Measurements from ENCODE around the gene GRHL3. TPM values are rescaled to one million over a fixed set of nuclear protein-coding genes. Genes with fewer than 3 reads are reported as not detected.

Gene GRHL3
- total RNA-seq, 1 experiment from 2014 or later: not detected

DNA sequence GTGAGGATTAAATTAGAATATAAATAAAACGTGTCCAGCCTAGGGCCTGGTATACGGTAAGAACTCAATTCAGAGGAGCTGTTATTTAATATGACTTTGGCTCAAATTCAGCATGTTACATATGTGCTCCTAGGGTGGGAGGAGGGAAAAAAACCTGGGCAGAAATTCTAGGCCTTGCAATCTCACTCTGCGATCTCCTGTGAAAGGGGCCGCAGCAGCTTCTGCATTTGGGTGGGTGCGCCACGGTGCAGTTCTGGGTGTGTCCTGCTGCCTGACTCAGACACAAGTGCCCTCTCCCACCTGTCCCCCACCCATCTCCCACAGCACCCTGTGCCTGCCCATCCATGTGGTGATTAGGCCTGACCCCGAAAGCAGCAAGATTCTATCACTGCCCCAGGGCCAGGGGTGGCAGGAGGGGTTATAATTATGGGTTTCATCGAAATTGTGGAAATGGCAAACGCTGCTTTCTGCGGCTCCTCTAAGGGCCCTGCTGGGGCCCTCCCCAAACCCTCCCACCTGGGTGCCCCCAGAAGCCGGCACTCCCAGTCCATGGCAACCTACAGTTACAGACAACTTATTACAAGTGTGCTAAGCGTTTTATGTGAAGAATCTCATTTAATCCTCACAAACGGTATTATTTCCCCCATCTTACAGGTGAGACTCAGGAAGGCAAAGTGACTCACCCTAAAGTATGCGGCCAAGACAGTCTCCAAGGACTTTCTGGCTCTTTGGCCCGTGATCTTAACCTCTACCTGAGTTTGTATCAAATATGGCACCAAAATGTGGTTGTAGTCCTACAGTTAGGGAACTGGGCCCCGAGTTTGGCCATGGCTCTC is 25.5 kb upstream of the GRHL3 start:
- no peak for DNase-seq (ENCODE audit: low read depth)

DNA sequence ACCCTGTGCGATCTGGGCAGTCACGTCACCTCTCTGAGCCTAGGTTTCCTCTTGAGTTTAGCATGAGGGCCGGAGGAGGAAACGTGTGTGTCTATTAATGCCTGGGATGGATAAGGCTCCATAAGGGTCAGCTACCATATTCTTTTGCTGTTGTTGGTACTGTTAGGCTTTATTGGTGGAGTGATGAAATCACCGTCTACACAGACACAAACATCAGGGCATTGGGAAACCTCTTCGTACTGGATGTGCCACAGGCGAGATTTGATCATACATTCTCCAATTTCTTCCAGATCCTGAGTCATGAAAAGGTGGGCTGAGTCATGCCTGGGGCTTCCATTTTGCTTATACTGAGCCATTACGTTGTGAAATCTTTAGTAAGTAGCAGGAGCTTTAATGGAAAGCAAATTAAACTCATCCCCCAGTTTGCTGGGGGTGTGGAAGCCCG is 24.9 kb upstream of the GRHL3 start:
- DNase-seq (ENCODE audit: low read depth): peak; percentile 99

DNA sequence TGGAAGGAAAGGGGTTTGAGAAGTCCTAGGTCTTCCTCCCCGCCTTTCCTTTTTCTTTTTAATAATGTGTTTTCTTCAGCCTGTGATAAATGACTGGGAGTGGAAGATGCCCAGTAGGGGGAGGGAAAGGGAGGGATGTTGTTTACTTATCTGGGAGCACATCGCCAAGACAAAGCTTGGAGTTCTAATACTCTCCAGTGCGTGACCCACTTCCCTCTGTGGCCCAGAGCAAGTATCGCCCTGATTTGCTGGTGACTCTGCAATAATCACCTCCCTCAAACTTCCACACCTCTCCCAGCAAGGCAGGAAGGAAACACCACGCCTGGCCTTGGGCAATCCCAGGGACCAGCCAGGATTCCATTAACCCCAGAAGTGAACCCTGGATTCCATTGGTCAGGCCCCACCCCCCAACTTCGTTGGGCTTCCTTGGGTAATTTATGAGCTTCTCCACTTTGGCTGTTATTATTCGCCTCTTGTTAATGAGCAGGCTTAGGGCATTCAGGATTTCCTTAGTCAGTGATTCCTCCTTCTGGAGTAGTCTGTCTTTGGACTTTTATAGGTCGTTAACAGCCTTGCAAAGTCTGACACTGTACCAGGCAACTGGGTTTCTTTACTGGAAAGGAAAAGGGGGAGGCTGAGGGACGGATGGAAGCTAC is 24.3 kb upstream of the GRHL3 start:
- DNase-seq (ENCODE audit: low read depth): peak; percentile 96

DNA sequence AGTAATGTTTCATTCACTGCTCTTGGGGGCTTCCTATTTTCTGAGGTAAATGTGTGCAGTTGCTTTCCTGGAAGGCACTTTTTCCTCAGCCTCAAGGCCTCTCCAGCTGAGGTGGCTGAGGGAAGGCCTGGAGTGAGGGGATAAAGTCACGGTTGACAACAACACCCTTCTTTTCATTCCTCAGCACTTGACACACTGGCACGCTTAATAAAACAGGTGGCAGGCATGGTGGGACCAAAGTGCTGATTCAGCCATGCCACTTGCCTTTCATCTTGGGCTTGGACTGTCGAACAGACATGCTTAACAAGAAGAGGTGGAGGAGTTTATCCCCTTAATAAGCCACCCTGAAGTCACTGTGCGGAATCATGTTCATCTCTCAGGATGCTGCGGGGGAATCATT is 23.6 kb upstream of the GRHL3 start:
- DNase-seq (ENCODE audit: low read depth): no peak

DNA sequence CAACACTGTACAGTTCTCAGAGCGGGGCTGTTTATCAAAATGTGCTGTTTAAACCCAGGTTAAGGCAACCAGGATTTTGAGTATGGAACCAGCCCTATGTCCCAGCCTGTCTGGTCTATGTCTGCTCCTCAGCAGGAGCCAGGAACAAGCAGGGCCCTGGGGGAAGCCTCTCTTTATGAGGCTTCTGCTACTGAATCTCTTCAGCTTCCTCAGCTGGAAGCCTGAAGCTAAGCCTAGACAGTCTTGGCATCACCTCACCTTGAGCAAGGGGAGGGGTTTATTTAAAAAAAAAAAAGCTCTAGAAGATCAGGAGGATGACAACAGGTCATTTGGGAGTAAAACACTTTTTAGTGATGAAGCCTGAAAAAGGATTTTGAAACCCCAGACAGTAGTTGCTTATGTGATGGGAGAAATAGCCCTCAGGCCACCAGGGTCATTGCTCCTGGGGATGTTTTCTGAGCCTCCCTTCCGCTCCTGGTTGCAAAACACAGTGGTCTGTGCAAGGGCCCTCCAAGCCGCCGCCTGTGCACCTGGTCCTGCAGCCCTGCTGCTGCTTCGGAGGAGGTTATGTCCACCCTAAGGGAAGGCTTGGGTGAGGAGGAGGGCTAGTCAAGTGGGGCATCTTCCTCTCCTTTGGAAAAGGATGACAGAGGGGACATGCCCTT is 21.8 kb upstream of the GRHL3 start:
- DNase-seq (ENCODE audit: low read depth): no peak

DNA sequence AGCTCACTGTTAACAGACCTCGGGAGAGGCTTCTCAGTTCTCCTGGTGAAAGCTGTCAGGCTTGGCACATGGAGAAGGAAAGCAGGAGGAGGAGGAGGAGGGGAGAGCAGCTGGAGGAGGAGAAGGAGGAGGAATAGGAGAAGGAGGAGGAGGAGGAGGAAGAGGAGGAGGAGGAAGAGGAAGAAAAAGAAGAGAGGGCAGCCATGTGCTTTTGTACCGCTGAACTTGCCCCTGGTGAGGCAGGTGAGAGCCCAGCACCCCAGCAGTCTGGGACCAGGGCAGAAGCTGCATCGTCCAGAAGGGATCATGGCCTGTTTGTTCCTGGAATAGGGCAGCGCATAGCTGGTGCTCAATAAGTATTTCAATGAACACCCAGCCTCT is 21.3 kb upstream of the GRHL3 start:
- DNase-seq (ENCODE audit: low read depth): no peak

DNA sequence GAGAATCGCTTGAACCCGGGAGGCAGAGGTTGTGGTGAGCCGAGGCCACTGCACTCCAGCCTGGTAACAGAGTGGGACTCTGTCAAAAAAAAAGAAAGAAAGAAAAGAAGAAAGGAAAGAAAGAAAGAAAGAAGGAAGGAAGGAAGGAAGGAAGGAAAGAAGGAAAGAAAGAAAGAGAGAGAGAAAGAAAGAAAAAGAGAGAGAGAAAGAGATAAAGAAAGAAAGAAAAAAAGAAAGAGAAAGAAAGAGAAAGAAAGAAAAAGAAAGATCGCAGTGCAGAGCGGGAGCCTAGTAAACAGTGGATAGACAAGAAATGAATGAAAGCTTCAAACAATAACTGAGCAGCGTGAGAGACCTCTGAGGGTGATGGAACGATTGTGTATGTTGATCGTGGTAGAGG is 20.6 kb upstream of the GRHL3 start:
- DNase-seq (ENCODE audit: low read depth): no peak

DNA sequence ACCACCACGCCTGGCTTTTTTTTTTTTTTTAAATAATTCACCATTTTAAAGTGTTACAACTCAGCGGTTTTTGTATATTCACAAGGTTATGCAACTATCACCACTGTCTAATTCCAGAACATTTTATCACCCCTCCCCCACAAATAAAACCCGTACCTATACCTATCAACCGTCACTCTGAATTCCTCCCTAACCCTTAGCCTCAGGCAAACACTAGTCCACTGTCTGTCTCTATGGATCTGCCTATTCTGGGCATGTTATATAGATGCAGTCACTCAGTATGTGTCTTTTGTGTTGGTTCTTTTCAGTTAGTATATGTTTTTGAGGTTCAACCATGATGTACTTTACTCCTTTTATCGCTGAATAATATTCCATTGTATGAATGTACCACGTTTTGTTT is 19.3 kb upstream of the GRHL3 start:
- DNase-seq (ENCODE audit: low read depth): peak; percentile 17

DNA sequence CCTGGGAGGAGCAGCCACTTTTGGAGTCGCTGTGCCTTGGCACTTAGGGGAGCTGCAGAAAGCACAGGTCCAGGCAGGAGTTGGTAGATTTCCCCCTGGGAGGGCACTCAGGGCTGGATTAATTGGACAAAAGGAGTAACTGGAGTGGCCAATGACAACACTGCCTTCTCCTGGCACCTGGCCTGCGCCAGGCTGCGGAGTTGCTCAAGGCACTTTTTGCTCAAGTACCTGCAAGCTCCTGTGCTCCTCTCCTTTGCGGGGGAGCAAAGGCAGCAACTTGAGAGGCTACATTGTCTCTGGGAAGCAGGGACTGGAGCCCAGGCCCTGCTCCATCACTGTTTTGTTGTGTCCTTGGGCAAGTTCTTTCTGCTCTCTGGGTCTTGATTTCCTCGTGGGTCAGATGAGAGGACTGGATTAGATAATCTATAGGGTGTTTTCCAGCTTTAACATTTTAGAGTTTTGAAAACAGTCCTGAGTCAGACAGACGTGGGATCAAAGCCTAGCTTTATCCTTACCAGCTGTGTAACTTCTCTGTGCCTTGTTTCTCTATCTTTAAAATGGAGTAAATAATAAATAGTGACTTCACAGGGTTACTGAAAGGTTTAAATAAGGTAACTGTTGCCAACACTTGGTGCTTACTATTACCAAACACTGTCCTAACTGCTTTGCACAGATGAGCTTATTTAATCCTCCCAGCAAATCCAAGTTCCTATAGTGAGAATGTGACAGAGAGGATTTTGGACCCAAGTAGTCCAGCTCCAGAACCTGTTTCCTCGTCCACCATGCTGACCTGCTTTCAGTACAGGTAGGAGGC is 18.0 kb upstream of the GRHL3 start:
- no peak for DNase-seq (ENCODE audit: low read depth)

DNA sequence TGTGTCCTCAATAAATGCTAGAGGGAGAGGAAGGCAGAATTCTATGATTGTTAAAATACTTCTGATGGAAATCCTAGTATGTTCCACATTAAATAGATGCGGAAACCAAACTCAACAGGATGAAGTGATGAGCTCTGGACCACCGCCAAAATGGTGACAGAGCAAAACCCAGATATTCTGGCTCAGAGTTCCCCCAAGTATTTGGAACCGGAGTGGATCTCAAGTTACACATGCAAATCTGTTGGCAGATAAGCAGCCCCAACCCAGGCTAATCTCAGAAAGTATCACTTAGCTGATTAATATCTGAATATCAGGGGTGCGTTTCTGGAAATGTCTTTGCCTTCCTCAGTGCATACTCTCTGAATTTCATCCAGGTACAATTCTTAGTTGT is 17.4 kb upstream of the GRHL3 start:
- peak; percentile 44 for DNase-seq (ENCODE audit: low read depth)

DNA sequence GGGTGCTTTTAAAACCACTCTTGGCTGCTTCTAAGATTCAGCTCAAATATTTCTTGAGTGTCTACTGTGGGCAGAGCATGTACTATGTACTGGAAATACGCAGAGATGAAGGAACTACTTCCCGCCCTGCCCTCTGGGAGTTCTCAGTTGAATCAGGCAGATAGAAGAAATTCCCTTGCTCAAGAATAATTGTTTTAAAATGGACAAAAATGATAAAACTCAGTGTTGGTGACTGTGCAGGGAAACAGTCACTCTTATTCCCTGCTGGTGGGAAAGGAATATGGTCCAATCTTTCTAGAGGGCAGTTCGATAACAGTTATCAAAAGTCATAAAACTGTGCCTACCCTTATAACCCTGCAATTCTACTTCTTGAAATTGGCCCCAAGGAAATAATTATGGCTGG is 16.9 kb upstream of the GRHL3 start:
- no peak for DNase-seq (ENCODE audit: low read depth)

DNA sequence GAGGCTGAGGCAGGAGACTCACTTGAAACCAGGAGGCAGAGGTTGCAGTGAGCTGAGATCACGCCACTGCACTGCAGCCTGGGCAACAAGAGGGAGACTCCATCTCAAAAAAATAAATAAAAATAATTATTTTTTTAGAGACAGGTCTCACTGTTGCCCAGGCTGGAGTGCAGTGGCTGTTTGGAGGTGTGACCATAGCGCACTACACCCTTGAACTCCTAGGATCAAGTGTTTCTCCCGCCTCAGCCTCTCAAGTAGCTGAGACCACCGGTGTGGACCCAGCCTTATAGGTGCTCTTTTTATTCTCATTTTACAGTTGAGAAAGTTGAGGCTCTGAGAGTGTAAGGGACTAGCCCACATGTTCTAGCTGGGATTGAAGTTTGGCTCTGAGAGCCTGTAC is 15.6 kb upstream of the GRHL3 start:
- no peak for DNase-seq (ENCODE audit: low read depth)

DNA sequence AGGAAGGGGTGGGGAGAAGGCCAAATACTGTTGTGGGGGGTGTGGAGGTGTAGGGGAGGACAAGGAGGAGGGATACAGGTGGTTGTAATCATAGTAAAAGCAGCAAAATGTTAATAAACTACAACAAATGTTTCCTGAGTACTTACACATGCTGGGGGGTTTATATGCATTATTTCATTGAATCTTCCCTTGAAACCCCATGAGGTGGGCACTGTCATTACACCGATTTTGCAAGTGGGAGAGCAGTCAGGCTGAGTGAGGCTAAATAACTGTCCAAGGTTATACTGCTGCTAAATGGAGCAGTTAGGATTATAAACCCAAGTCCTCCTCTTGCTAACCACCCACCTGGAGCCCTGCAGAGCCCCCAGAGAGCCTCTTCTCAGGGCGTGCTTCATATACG is 14.4 kb upstream of the GRHL3 start:
- no peak for DNase-seq (ENCODE audit: low read depth)

DNA sequence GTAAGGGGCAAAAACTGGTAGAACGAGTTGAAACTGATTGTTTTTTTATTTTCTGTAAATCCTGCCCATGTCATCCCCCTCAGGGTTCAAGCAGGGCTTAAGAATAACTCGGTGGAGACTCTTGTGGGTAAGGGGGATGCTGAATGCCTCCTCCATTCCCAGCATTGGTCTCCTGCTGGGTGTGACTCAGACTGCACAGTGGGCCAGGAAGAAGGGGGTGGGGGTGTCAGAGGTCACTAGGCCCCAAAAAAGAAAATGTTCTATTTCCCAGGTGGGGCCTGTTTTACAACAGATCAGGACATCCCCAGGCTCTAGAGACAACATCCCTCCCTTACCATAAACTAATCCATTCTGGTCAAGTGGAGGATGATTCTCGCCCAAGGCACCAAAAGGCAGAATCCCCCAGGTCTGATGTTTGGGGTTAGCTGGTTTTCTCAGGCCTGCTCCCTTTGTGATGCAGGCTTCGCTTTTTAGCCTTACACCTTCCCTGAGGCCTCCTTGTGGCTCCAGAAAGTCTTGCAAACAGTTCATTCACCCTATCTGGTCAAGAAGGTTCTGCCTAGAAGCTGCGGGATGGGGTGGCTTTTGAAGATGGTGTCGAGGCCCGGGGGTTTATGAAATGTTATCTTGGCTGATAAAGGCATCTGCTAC is 10.7 kb upstream of the GRHL3 start:
- DNase-seq (ENCODE audit: low read depth): peak; percentile 44

DNA sequence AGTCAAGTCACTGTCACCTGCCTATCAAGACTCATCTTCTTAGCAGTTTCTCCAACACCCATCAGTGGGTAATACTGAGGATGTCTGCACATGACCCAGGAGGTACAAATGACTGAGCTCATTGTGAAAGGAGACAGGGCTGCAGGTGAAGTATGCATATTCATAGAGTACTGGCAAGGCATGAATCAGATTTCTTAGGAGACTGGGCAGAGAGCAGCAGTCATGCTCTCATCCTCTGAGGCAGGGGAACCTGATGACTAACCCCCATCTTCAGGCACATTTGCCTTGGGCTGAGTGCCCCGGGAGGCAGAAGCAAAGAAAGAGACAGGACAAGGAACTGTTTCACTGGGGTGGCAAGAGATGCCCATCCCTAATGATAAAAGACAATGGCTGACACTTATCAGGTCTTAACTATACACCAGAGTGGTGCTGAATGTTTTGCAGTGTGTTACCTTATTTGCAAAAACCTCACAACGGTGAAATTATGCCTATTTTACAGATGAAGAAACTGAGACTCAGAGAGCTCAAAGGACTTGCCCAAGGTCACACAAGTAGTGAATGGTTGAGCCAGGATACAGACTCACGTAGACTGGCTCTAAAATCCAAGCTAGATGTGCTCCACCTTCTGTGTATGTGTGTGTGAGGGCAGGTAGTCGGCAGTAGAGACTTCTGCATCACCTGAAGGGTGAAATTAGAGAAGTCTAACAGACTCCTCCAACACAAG is 9.2 kb upstream of the GRHL3 start:
- peak; percentile 76 for DNase-seq (ENCODE audit: low read depth)

DNA sequence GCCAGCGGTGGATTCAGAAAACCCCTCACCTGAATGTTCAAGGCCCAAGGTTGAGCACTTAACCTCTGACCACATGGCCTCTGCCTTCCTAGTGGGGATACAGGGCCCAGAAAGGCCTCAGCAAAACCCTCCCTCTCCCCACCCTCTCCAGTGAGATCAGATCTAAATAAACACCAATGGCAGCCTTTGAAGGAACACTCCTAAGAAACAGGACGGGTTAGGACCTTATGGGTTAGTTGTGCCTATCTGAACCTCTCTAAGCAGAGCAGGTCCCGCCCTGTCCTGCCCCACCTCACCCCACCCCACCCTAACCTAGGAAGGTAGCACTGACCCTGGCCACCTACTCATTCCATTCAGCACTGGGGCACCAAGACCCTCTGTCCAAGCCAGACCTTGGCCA is 7.9 kb upstream of the GRHL3 start:
- no peak for DNase-seq (ENCODE audit: low read depth)

DNA sequence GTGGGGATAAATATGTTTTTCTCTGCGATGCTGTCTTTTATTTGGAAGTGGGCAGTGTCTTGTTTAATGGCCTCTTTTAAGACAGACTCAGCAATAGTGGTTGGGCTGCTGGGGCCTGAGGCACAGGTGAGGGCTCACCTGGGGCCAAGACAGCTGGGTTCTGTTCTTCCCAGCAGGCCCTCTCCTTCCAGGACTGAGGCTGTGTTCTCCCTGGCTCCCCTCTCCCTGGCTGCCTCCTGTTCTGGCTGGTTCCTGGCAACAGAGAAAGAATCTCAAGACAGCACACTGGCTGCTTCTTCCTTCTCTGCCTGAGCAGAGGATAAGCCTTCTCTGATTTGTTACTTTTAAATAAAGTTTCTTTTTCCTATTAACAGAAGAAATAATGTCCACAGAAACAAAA is 7.4 kb upstream of the GRHL3 start:
- DNase-seq (ENCODE audit: low read depth): no peak

DNA sequence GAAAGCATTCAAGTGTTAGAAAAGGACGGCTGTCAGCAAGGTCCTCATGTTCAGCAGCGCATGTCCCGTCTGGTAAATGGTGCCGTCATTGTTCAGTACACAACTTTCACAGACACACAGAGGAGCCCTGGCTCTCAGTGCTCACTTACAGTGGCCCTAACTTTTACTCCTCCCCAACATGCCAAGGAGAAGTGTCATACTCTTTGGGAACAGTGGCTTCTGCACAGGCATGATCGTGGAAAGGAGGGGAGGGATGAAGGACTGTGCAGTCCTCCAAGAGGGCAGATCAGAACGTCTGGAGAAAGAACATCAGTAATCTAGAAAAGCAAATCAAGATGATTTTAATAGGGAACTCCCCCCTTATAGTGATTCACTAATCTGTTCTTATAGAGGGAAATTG is 3.8 kb upstream of the GRHL3 start:
- DNase-seq (ENCODE audit: low read depth): no peak

DNA sequence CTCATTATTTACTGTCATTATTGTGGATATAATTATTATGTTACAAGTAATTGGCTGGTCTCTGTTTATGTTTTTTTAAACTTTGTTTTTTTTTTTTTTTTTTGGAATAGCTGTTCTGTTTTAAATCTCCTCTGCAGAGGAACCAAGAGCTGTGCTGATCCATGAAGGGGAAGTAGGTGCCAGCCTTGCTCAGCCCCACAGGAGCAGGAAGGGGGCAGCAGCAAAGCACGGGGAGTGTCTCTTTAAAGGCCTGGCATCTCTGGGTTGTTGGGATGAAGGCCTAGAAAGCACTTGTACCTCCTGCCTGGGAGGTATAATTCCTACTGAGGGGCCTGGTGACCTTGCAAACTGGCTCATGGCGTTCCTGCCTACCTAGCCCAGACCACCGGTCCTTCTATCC is 2.5 kb upstream of the GRHL3 start:
- no peak for DNase-seq (ENCODE audit: low read depth)

DNA sequence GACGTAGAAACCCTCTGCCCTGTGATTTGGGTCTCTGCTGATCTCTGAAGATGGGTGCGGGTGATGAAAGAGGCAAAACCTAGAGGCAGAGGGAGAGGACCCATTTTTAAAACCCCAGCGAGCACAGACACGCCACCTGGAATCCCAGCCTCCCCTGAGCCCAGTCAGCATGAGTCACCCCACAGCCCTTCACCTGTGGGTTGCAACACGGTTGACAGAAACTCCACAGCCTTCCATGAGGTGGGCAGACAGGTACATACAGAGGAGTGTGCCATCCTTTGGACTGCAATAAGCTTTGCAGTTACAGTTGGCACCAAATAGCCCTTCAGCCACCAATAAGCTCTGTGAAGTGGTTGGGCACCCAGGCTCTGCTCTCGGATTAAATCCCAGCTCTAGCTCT is 2.1 kb upstream of the GRHL3 start:
- no peak for DNase-seq (ENCODE audit: low read depth)

All from M059J (cell line).